GM19239 (cell line): Measurements from ENCODE around the gene HPX.

Experiments
- DNase-seq: peaks from one replicate; pipeline ENCODE4 v3.0.0; 2011; ENCODE audit warnings: low spot score; ENCODE audit not compliant: insufficient read length
- FAIRE-seq: peaks from 2 replicates; lab custom pipeline; 2011; peaks lifted over from hg19 to GRCh38; lab: Jason Lieb, UNC

The HPX gene

GRCh38 chr11:6468712-6469495, 28.1 kb upstream of the HPX start:
- peak; percentile 72 for DNase-seq
- FAIRE-seq: peak; percentile 86

DNA sequence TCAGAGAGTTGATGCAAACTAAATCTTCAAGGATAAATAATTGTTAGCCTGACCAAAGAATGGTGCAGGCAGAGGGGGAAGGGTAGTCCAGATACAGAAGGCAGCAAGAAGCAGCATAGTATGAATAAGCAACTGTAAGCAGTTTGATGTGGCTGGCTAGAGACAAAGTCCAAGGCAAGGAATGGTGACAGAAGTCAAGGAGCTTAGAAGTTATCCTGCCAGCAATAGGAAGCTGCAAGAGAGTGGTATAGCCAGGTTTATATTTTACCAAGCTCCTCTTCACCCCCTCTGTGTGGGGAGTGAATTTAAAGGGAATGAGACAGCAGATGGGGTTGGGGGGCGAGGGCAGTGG, 18.3 kb upstream of the HPX start:
- no peak for FAIRE-seq

GRCh38 chr11:6458352-6459098, 17.7 kb upstream of the HPX start:
- FAIRE-seq: no peak

More for the DNA sequence above, 18.3 kb upstream of the HPX start:
- DNase-seq: no peak

GRCh38 chr11:6457581-6458320, 17.0 kb upstream of the HPX start:
- DNase-seq (no peak), FAIRE-seq (no peak)

More at GRCh38 chr11:6458352-6459098, 17.7 kb upstream of the HPX start:
- no peak for DNase-seq

DNA sequence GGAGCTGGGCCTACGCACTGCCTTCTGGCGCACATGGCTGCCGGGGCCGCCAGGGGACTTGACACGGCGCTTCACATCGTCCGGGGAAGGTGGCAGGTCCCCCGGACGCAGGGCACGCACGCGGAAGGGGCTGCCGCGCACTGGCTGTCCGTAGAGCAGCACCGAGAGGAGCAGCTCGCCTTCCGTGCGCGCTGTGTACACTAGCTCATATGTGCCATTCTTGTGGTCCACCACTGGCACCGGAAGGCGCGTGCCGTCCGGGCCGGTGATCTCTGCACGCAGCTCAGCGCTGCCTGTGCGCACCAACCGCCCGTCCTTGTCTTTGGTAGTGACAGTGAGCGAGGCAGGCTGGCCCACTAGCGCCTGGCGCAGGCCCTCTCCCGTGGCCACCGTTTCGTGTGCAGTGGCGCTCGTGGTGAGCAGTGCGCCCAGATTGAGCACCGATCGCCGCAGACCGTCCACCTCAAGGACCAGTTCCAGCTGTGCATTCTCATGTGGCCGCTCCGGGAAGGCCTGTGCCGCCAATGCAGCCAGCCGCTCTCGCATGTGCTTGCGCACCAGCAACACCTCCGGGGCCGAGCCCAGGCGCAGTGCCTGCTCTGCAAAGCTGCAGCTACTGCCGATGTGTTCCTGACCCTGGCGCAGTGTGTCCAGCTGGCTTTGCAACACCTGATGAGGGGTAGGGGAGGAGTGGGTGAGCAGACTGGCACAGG, 15.7 kb upstream of the HPX start:
- no peak for FAIRE-seq

DNA sequence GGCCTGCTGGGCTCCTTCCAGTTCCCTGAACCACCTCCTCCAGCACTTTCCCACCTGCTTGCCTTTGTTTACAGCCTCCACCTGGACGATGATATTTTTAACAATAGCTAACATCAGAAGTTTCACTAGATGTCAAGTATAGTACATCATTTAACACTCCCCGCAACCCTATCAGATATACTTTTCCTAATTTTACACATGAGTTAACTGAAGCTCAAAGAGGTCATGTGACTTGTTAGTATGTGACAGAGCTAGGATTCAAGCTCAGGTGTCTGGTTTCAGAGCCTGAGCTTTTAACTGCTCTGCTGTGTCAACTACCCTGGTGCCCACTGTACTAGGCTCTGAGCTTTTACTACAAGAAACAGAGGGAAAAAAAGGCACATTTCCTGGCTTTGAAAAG, 14.3 kb upstream of the HPX start:
- DNase-seq (no peak), FAIRE-seq (no peak)

More for the DNA sequence above, 15.7 kb upstream of the HPX start:
- DNase-seq: no peak

DNA sequence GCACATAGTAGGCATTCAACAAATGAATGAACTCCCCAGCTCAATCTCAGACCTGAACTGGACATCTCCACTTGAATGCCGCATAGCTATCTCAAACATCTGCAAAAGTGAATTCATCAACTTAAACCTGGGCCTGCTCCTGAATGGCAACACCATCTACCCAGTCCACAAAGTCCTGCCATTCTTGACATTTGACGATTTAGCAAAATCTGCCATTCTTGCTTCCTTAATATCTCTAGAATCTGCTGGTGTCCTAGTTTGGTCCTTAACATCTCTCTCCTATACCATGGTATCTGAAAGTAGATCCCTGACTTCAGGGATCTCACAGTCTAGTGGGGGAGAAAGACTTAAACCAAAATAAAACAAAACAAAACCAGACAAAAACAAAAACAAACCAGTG, 12.4 kb upstream of the HPX start:
- DNase-seq: no peak

DNA sequence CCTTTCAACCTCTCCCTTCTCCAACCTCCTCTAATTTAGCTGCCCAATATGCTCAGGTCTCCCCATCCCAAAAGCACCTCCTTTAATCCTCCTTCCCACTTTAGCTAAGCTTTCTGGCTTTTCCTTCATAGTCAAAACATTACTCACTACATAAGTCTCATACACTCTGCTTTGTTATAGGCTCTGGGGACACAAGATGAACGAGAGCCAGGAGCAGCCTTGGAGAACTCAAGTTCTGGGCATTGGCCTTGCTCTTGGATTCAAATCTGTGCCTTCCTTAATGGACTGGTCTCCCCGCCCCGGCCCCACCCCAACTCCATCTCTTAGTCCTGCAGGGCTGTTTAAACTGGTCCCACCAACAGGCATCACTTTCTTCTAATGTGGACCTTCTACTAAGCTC, 11.4 kb upstream of the HPX start:
- FAIRE-seq (no peak), DNase-seq (no peak)

More for the DNA sequence above, 12.4 kb upstream of the HPX start:
- FAIRE-seq: no peak

GRCh38 chr11:6448574-6448973, 7.8 kb upstream of the HPX start:
- FAIRE-seq (no peak), DNase-seq (no peak)

DNA sequence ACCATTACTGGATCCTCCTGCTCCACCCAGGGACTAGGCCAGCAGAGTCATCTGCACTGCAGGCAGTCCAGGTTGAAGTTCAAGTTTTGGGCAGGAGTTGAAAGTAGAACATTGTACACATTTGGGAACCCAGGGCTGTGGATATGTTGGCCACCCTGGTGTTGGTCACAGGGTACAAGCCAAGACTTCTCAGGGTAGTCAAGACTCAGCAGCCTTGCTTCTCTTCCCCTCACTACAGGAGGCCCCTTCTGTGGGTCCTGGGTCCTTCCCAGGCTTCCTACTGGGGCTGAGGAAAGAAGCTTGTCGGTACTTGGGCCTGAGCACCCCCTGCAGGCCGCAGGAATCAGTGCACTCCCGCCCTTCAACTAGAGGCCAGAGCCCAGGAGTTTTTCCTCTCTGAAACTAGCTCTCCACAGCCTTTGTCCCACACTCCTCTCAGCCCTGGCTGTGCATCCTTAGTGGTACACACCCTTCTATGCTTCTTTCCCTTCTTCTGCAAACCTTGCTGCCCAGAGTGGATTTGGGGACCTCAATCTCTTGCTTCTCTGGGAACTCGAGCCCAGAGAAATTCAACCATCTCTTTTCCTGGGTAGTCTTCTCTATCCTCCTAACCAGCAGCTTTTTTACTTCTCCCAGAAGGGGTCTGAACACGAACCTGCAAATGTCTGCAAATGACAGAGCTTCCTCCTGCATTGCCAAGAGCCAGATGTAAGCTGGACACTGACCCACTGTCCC, 2.6 kb upstream of the HPX start:
- DNase-seq: peak; percentile 51
- peak; percentile 28 for FAIRE-seq

DNA sequence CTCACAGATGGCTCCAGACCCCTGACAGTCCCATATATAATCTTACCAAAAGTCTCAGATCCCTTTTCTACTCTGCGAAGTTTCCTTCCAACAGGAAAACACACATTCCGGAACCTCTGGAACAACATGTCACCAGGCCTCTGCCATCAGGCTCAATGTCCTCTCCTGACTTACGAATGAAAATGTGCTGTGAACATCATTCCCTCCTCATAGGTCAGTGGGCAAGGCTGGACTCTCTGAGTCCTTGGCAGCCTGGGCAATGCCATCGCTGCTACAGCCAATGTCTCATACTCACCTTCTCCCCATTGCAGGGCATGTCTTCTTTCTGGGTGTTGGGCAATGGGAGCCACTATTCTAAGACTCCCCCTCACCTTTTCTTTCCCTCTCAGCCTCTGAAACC, 1.7 kb upstream of the HPX start:
- no peak for DNase-seq
- FAIRE-seq: no peak

GRCh38 chr11:6438979-6439571, 1.7 kb downstream of the HPX start:
- no peak for DNase-seq
- FAIRE-seq: peak; percentile 74

- no peak for FAIRE-seq
- no peak for DNase-seq
Observed at GRCh38 chr11:6437993-6438392, 2.8 kb downstream of the HPX start.

DNA sequence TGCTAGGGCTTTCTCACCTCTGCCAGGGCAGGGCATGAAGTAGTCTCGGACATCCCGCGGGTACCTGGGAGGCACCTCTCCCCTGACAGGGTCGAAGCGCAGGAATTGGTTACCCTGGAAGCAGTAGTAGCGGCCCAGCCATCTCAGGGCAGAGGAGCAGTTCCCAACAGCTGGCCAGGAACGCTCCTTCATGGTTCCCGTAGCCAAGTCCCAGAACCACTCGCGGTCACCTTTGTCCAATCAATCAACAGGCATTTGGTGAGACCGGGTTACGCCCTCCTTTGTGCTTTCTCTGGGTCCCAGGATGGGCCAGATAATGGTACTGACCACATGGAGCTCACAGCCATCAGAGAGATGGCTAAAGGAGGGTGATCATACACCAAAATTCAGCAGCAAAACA, 3.4 kb downstream of the HPX start:
- FAIRE-seq (no peak), DNase-seq (no peak)

DNA sequence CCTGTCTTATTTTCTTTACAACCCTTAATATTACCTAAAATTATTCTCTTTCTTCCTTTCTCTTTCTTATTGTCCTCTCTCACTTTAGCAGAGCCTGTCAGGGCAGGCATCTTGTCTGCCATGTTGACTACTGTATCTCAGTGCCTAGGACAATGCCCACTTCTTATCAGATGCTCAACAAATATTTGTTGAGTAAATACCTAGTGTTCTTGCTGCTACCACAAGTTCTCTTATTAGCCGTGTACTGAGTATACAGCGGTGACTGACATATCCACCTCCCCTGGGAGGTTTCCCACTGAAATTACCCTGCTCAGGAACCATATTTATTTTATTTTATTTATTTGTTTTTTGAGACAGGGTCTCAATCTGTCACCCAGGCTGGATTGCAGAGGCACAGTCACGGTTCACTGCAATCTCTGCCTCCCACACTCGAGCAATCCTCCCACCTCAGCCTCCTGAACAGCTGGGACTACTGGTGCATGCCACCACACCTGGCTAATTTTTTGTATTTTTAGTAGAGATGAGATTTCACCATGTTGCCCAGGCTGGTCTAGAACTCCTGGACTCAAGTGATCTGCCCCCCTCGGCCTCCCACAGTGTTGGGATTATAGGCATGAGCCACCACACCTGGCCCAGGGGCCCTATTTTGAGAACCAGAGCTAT, 6.7 kb downstream of the HPX start:
- no peak for DNase-seq
- FAIRE-seq: peak; percentile 63

GRCh38 chr11:6431861-6432260, 8.9 kb downstream of the HPX start:
- DNase-seq (no peak), FAIRE-seq (no peak)

- FAIRE-seq (no peak), DNase-seq (no peak)
Observed at GRCh38 chr11:6427516-6427915, 13.3 kb downstream of the HPX start.

GRCh38 chr11:6420677-6421076, 20.1 kb downstream of the HPX start:
- FAIRE-seq (no peak), DNase-seq (no peak)
